Progenitor cell of endocrine pancreas (in vitro differentiated cells): ENCODE measurements around the gene MED16. TPM values are rescaled to one million over a fixed set of nuclear protein-coding genes. Genes with fewer than 3 reads are reported as not detected.
A peak's percentile ranks its signal among the peaks of the same experiment; 100 is the strongest.

ENCODE experiments used
- DNase-seq: peaks from one replicate; pipeline ENCODE4 v3.0.0; 2021; ENCODE audit warnings: low spot score; ENCODE audit not compliant: unreplicated experiment
- H3K27ac Mint-ChIP-seq: 2 replicates; pipeline ENCODE4 v1.8.0; 2021; ENCODE audit warnings: mild to moderate bottlenecking, moderate library complexity, mixed read lengths
- H3K27me3 Mint-ChIP-seq: 2 replicates; pipeline ENCODE4 v1.8.0; 2021; ENCODE audit warnings: mixed read lengths
- H3K36me3 Mint-ChIP-seq: 2 replicates; pipeline ENCODE4 v1.8.0; 2022; ENCODE audit warnings: mixed read lengths; ENCODE audit not compliant: insufficient read depth
- H3K4me1 Mint-ChIP-seq: 2 replicates; pipeline ENCODE4 v1.8.0; 2021; ENCODE audit warnings: low read depth, mixed read lengths
- H3K4me3 Mint-ChIP-seq: 2 replicates; pipeline ENCODE4 v1.8.0; 2021; ENCODE audit warnings: low read depth, mild to moderate bottlenecking, moderate library complexity, mixed read lengths
- H3K9me3 Mint-ChIP-seq: 2 replicates; pipeline ENCODE4 v1.8.0; 2021; ENCODE audit warnings: low read depth, mixed read lengths
- CTCF ChIP-seq: fragments of 200-600 bp; sonication (generic); IDR thresholded peaks from one replicate; pipeline ENCODE4 v1.5.0; 2021; ENCODE audit warnings: antibody characterized with exemption, mild to moderate bottlenecking; ENCODE audit not compliant: unreplicated experiment
- long read RNA-seq: library from polyadenylated mRNA; unstranded; transcript quantifications from one replicate; pipeline ENCODE4 v2.0.0, GENCODE V29; 2020
- total RNA-seq: library from RNA; stranded (reverse); gene quantifications from 2 replicates; pipeline ENCODE4 v1.2.1, GENCODE V29; 2021

Gene MED16
- 87.2 and 91.7 TPM in 2 replicates for total RNA-seq
- long read RNA-seq, transcript MED16-204 (15 exons, 3,420 nt) = major isoform, 145 of 176 reads
- long read RNA-seq, partial matches to known transcripts = 10 of 176 reads
- long read RNA-seq, other reads (novel, unspliced or antisense) = 18 of 176 reads

GRCh38 chr19:892894-893689, at the start of gene MED16, which contains the start of gene RNU6-9:
Gene MED16 (minus strand): TSS chr19:893187. CDS start chr19:891131, 2,056 bp downstream.
Gene RNU6-9 (plus strand): TSS chr19:893484.
- Mint-ChIP-seq H3K4me1 (peaks cover 3% of the 10 kb centered on the region), H3K27me3 (no peaks in the 10 kb centered on the region), H3K4me3 (peak within 1 kb of the TSS; percentile 87), H3K36me3 (peaks cover 5% of the 10 kb centered on the region), H3K27ac (peak within 1 kb of the TSS; percentile 100), H3K9me3 (no peaks in the 10 kb centered on the region)
- DNase-seq = peak; percentile 80
- TF ChIP-seq CTCF = no peak

- no peaks in the 10 kb centered on the region for H3K27me3 Mint-ChIP-seq
- TF ChIP-seq CTCF = no peak
- no peaks in the 10 kb centered on the region for H3K9me3 Mint-ChIP-seq
- H3K4me1 Mint-ChIP-seq = peaks cover 11% of the 10 kb centered on the region
- H3K27ac Mint-ChIP-seq = no peak overlapping the region
- H3K36me3 Mint-ChIP-seq = peaks cover 28% of the 10 kb centered on the region
- no peak for DNase-seq
- H3K4me3 Mint-ChIP-seq = no peak overlapping the region
Measured at GRCh38 chr19:942133-942645, 49.2 kb upstream of the MED16 start.

- TF ChIP-seq CTCF = no peak
- peaks cover 33% of the 10 kb centered on the region for H3K36me3 Mint-ChIP-seq
- no peak for DNase-seq
- H3K27me3 Mint-ChIP-seq = no peaks in the 10 kb centered on the region
- peak overlapping the region; percentile 90 for H3K27ac Mint-ChIP-seq
- no peak overlapping the region for H3K4me3 Mint-ChIP-seq
- H3K9me3 Mint-ChIP-seq = no peaks in the 10 kb centered on the region
- H3K4me1 Mint-ChIP-seq = peaks cover 11% of the 10 kb centered on the region
Measured at GRCh38 chr19:941292-942132, 48.5 kb upstream of the MED16 start.

- no peak for TF ChIP-seq CTCF
- Mint-ChIP-seq H3K4me3 (no peak overlapping the region), H3K27ac (peak overlapping the region; percentile 95), H3K27me3 (no peaks in the 10 kb centered on the region), H3K36me3 (peaks cover 36% of the 10 kb centered on the region), H3K9me3 (no peaks in the 10 kb centered on the region), H3K4me1 (peaks cover 11% of the 10 kb centered on the region)
- no peak for DNase-seq
Measured at GRCh38 chr19:940591-941291, 47.8 kb upstream of the MED16 start.
